Caco-2 (cell line): ENCODE data around the gene ZNF174. TPM values are rescaled to one million over a fixed set of nuclear protein-coding genes. Genes with fewer than 3 reads are reported as not detected.

Experiments
- total RNA-seq: library from RNA; stranded (reverse); gene quantifications from 2 replicates; pipeline ENCODE4 v1.2.3, GENCODE V29; 2022

ZNF174 gene
- total RNA-seq, 1 experiment from 2014 or later, result 11.9 TPM

Other genes with a start within 250 kb of the ZNF174 start
- gene OR1F1, start 213.0 kb upstream of the ZNF174 start, total RNA-seq, result not detected in 2 replicates
- 11.3 and 12.1 TPM in 2 replicates for gene ZNF200, start 166.1 kb upstream of the ZNF174 start, total RNA-seq
- not detected in 2 replicates for gene MEFV, start 144.6 kb upstream of the ZNF174 start, total RNA-seq
- 37.0 and 37.4 TPM in 2 replicates for gene ZNF263, start 117.7 kb upstream of the ZNF174 start, total RNA-seq
- 3.7 and 5.2 TPM in 2 replicates for gene TIGD7, start 95.8 kb upstream of the ZNF174 start, total RNA-seq
- gene ZNF75A, start 95.7 kb upstream of the ZNF174 start, total RNA-seq, result 28.4 and 29.1 TPM in 2 replicates
- gene OR2C1, start 45.3 kb upstream of the ZNF174 start, total RNA-seq, result not detected in 2 replicates
- gene ZSCAN32, start 211 bp upstream of the ZNF174 start, total RNA-seq, result 14.1 and 16.6 TPM in 2 replicates
- 3.7 and 3.8 TPM in 2 replicates for gene ZNF597, start 42.3 kb downstream of the ZNF174 start, total RNA-seq
- gene NAA60, start 42.5 kb downstream of the ZNF174 start, total RNA-seq, result 84.9 and 92.8 TPM in 2 replicates
- not detected in 2 replicates for gene C16orf90, start 94.3 kb downstream of the ZNF174 start, total RNA-seq
- gene CLUAP1, start 99.8 kb downstream of the ZNF174 start, total RNA-seq, result 11.8 and 20.2 TPM in 2 replicates
- not detected in 2 replicates for gene NLRC3, start 176.2 kb downstream of the ZNF174 start, total RNA-seq
- 9.6 and 10.4 TPM in 2 replicates for gene SLX4, start 210.4 kb downstream of the ZNF174 start, total RNA-seq